A549 (cell line): ENCODE measurements around the gene BCL2.

Experiments used
- CEBPB ChIP-seq, 2 experiments: fragments of >200 bp in 1 of 2; sonication (Bioruptor Twin) in 1 of 2; formaldehyde crosslinking in 1 of 2; IDR thresholded peaks; 2 replicates each; pipeline ENCODE4 v1.6.1; 2012 to 2016
- CTCF ChIP-seq: fragments of >200 bp; sonication (Bioruptor Twin); formaldehyde crosslinking; IDR thresholded peaks from 3 replicates; pipeline ENCODE4 v1.5.1; 2016
- E2F6 ChIP-seq: IDR thresholded peaks from 2 replicates; pipeline ENCODE4 v1.6.1; 2012; ENCODE audit warnings: low read depth, borderline replicate concordance
- MYC ChIP-seq: IDR thresholded peaks from 2 replicates; pipeline ENCODE4 v1.6.1; 2012; ENCODE audit warnings: mild to moderate bottlenecking, inconsistent platforms, low read length, improper control_type of control experiment, borderline replicate concordance
- POLR2A ChIP-seq: IDR thresholded peaks from 2 replicates; pipeline ENCODE4 v1.6.1; 2012; ENCODE audit warnings: mild to moderate bottlenecking, low read length

GRCh38 chr18:63241317-63241712 lies 78.3 kb downstream of the BCL2 start:
- no peak for TF ChIP-seq POLR2A
- no peak for TF ChIP-seq MYC
- TF ChIP-seq E2F6, result no peak
- no peak for TF ChIP-seq CTCF
- TF ChIP-seq CEBPB (IDR thresholded peaks at IDR 0.05), result no peak
